GM12864 (cell line): Measurements from ENCODE around the gene RETREG1.

Experiments
- DNase-seq: peaks from one replicate; pipeline ENCODE4 v3.0.0-alpha.2; 2011; ENCODE audit warnings: low read depth
- H3K4me3 ChIP-seq: 2 replicates; pipeline ENCODE4 v1.5.1; 2011; ENCODE audit warnings: mild to moderate bottlenecking, low read depth, low read length, control low read depth
- CTCF ChIP-seq: IDR thresholded peaks from 2 replicates; pipeline ENCODE4 v1.5.1; 2011; ENCODE audit warnings: low read depth, mild to moderate bottlenecking, moderate library complexity, low read length, control low read depth, inconsistent platforms; ENCODE audit errors: missing control alignments

RETREG1 gene

GRCh38 chr5:16574789-16575721 lies 41.7 kb downstream of the RETREG1 start:
- no peak overlapping the region for H3K4me3 ChIP-seq
- no peak for DNase-seq
- TF ChIP-seq CTCF = no peak

DNA sequence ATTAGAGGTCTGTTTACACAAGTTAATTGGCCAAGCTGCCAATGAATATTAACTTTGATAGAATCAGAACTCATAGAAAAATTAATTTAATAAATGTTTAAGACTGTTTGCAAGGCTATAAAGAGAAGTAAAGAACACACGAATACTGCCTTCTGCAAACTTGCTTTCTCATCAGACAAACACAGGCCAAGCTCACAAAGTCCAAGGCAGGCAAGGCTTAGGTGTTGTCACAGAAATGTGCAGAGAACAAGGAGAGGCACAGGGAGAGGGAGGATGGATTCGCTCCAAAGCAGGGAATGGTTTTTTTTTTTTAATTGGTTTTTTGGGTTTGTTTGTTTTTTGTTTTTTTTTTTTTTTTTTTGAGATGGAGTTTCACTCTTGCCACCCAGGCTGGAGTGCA lies 43.4 kb downstream of the RETREG1 start:
- no peak for DNase-seq
- no peak overlapping the region for H3K4me3 ChIP-seq
- TF ChIP-seq CTCF = no peak

GRCh38 chr5:16572289-16573015 lies 44.3 kb downstream of the RETREG1 start:
- H3K4me3 ChIP-seq = no peak overlapping the region
- TF ChIP-seq CTCF = no peak
- DNase-seq = no peak

- DNase-seq = no peak
- TF ChIP-seq CTCF = no peak
- no peak overlapping the region for H3K4me3 ChIP-seq
Observed at GRCh38 chr5:16571016-16571415, 45.8 kb downstream of the RETREG1 start.

DNA sequence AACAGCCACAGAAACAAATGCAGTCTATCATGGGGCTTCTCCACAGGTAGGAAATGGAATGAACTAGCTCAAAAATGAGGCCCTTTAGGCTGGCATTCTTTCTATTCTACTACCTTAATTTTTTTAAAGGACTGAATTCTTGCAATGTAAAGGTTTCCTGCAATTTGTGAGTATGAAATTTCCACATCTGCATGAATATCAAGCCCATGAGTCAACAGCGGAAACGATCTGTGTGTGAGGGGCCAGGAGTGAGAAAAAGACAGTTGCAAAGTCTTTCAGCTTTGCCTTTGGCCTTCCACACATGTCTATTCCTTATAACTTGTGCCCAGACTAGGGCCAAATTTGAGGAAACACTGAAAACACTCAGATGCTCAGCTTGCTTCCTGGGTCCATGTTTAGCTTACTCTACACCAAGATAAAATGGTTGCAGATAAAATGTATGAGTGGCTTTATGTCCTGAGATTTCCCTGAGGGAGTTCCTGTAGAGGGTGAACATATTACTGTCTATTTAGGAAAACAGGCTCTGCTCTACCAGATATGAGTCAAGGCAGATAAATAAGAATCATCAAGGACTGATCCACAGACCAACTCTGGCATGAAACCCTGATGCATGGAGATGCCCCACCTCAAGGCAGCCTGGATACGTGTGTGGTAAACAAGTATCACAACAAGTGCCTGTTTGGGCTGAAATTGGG lies 46.5 kb downstream of the RETREG1 start:
- no peak overlapping the region for H3K4me3 ChIP-seq
- no peak for DNase-seq
- TF ChIP-seq CTCF = no peak

GRCh38 chr5:16568875-16569580 lies 47.8 kb downstream of the RETREG1 start:
- no peak for DNase-seq
- TF ChIP-seq CTCF = no peak

More at GRCh38 chr5:16568875-16569580, 47.8 kb downstream of the RETREG1 start:
- no peak overlapping the region for H3K4me3 ChIP-seq
